GM12892 (cell line): ENCODE results near the gene PKMYT1.

Source experiments
- DNase-seq: peaks from one replicate; pipeline ENCODE4 v3.0.0; 2011; ENCODE audit not compliant: insufficient read length
- FAIRE-seq: peaks from 2 replicates; lab custom pipeline; 2011; peaks lifted over from hg19 to GRCh38; lab: Jason Lieb, UNC
- POLR2A ChIP-seq: IDR thresholded peaks from 2 replicates; pipeline ENCODE4 v1.6.1; 2011; ENCODE audit warnings: low read depth, low read length, control low read depth
- POLR2AphosphoS5 ChIP-seq: IDR thresholded peaks from 2 replicates; pipeline ENCODE4 v1.6.1; 2011; ENCODE audit warnings: low read depth, low read length, control low read depth
- TAF1 ChIP-seq: IDR thresholded peaks from 2 replicates; pipeline ENCODE4 v1.6.1; 2011; ENCODE audit warnings: low read depth, mild to moderate bottlenecking, control low read depth, low read length, borderline replicate concordance

The PKMYT1 gene

DNA sequence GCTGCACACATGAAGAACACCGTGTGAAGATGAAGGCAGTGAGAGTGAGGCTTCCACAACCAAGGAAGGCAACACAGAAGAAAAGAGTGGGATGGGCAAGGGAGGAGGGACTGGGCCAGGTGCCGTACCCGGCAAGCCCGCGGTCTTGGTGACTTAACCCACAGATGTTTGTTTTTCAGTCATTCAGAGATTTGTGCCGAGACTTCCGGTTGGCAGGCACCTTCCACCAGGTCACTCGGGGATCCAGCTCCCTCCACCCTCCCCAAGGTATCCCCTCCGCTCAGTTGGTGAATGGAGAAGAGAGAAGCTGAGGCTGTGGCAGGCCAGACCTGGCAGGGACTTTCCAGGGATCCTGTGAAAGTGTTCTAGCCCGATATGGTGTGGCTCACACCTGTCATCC lies 21.0 kb downstream of the PKMYT1 start:
- no peak for TF ChIP-seq POLR2AphosphoS5
- TF ChIP-seq POLR2A = no peak
- TF ChIP-seq TAF1 = no peak
- FAIRE-seq (peak; percentile 85), DNase-seq (no peak)

DNA sequence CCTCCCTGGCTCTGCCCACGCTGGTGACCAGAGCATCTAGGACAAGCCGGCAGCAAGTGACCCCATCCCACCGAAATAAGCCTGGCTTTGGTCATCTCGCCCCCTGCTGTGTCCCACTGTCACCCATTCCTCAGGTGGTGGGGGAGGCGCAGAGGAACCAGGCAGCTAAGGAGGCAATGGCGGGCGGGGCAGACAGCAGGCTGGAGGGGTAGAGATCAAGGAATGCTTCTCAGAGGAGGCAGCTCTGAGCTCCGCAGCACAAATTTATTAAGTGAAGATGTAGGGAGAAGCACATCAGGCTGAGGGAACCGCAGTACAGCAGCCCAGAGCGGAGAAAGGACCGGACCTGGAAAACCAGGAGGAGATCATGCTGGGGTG lies 23.7 kb downstream of the PKMYT1 start:
- no peak for DNase-seq
- TF ChIP-seq TAF1 (no peak), POLR2A (no peak), POLR2AphosphoS5 (no peak)
- FAIRE-seq = no peak

DNA sequence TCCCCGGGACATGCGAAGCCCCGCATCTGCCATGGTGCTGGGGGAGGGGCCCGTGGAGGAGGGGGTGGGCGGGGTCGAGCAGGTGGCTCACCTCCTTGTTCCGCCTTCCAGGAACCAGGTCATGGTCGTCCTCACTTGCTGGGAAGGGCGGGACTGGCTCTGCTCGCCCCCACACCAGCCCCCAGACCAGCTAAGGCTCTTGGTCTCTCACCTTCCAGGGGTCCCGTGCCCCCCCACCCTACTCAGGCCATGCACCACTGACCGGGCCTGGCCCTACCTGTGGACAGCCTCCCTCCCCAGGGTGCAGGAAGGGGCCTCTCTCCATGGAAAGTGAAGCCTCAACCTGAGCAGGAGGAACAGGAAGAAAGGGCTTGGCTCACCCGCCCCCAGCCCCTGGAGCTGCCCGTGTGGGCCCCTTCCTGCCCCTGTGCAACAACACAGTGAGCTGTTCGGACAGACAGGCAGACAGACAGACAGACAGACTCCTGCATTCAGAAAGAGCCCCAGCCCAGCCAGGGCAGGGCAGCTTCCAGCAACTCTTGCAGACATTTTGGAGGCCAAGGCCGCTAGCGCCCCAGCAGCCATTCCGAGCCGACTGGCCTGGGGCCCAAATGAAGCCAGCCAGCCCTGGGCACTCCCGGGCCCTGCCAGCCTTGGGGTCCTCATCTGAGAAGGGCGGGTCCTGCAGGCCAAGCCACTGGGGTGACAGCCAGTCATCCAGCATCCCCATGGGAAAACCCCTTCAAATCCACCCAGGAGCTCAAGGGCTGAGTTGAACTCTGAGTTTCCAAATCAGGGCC lies 24.3 kb downstream of the PKMYT1 start:
- TF ChIP-seq POLR2A (no peak), TAF1 (no peak), POLR2AphosphoS5 (no peak)
- DNase-seq (no peak), FAIRE-seq (no peak)

DNA sequence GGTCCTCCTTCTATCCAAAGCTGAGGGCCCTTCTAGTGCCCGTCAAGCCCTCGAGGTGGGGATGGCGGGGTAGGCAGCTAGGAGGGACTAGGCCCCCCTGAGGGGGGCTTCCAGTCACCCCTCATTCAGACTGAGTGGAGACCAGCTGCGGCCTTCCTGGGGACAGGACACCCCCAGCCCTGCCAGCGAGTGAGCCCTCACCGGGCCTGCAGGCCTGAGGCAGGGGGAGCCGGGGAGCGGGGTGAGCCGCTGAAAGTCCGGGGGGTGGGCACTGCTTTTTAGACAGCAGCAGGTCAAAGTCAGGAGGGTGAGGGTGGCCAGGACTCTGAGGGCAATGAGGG lies 24.8 kb downstream of the PKMYT1 start:
- FAIRE-seq = no peak
- TF ChIP-seq POLR2AphosphoS5 (no peak), TAF1 (no peak), POLR2A (no peak)
- no peak for DNase-seq

DNA sequence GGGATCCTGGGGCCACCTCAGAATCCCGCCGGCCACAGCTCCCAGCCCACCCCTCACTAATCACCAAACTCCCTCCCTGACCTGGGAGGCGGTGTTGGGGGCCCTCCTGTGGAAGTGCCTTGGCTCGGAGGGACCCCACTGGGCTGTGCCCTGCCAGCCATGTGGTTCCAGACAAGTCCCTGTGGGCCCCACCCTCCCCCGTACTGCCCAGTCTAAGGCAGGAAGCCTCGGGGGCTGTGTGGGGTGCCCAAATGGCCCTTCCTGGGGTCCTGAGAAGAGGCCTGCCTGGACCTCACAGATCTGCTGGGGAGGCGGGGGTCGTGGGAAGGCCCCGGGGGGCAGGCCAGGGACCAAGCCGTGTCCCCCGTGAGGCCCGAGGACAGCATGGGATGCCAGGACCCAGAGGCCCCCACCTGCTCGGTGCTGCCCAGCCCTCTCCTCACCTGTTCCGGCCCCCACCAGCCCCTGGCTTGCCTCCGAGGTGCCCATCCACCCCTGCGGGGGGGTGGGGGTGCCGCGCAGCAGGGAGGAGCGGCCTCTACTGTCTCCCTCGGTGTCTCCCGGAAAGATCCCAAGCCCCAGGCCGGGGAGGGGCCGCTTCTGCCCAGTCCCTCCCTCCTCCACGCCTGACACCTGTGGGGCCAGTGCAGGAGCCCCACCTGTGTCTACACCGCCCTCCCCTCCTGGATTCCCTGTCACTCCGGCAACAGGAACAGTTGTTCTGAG lies 25.4 kb downstream of the PKMYT1 start:
- FAIRE-seq = no peak
- DNase-seq = no peak
- TF ChIP-seq TAF1 (no peak), POLR2AphosphoS5 (no peak), POLR2A (no peak)

DNA sequence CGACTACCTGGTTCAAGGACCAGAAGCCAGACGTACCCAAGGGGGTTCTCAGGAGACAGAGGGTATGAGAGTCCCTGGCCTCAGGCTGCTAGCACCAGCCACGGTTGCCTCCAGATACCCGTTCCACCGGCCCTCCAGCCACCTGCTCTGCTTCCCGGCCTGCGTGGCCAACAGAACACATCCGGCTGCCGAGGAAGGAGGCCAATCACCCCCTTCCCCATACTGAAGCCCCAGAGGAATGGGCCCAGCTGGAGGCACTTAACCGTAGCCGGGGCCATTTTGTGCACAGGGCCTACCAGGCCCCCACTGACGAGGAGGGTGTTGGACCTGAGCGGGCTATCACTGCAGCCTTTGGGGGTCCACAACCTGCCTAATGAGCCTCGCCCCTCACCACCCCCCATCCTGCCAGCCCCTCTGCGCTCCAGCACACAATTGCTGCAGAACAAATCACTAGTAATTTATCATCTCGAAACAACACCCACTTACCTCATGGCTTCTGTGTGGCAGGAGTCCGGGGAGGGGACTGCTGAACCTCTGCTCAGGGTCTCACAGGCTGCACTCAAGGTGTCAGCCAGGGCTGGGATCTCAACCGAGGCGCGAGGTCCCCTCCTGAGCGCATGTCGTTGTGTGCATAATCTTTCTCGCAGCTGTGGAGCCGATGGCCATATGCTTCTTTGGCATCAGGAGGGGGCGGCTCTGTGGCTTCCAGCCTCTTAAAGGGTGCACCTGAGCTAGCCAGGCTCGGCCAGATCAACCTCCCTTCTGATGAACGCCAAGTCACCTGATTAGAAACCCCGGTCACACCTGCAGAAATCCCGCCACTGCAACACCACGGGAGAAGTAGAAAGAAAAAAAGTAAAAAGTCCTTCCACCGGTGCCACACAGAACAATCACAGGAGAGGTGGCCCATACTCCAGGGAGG lies 26.3 kb downstream of the PKMYT1 start:
- TF ChIP-seq TAF1 = 0 out of 2 replicates have a peak, but pooled peaks have one; percentile 16
- no peak for TF ChIP-seq POLR2A
- DNase-seq (no peak), FAIRE-seq (no peak)

DNA sequence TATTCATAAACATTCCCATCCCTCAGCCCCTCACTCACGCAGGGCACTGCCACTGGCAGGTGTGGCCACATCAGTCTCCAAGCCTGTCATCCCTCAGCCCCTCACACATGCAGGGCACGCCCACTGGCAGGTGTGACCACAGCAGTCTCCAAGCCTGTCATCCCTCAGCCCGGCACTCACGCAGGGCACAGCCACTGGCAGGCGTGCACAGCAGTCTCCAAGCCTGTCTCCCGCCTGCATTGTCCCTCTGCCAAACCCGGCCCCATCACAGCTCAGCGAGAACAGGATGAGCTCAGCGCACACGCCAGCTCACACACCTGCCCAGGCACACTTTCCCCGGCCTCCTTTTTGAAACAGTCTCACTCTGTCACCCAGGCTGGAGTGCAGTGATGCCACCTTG lies 27.6 kb downstream of the PKMYT1 start:
- TF ChIP-seq POLR2AphosphoS5 (no peak), TAF1 (no peak), POLR2A (no peak)
- no peak for DNase-seq
- no peak for FAIRE-seq

DNA sequence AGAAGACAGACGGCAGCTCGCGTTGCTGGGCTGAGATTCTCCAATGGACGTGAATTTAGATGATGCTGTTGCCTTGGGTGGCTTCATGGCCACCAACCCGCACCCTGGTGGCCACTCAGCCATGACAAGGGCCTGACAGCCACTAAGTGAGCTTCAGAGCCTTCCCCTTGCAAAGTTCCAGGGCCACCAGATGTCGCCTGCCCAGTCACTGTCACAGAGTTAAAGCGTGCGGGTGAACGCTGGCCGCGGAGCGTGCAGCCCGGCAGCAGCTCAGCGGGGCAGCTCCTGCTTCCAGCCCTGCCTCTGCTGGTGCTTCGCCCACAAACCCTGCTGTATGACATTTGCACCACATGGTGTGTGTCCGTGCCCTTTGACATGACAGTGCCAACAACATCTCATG lies 29.5 kb downstream of the PKMYT1 start:
- FAIRE-seq = no peak
- TF ChIP-seq POLR2A (no peak), TAF1 (no peak), POLR2AphosphoS5 (no peak)
- DNase-seq = no peak

DNA sequence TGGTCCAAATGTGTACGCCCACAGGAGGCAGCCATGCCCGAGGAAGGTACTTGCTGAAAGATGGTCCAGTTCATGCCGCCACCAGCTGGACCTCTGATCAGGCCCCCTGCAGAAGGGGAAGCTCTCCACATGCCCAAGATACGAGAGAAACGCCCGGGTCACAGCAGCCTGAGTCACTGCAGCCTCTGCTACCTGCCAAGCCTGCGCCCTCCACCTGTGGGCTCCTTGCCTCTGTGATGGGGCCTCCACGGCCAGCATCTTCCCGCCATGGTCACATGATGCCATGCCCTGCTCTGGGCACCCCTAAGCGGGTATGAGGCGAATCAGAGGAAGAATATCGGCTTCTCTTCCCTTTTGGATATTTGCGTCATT lies 29.9 kb downstream of the PKMYT1 start:
- no peak for TF ChIP-seq POLR2AphosphoS5
- no peak for TF ChIP-seq TAF1
- TF ChIP-seq POLR2A = no peak
- FAIRE-seq (no peak), DNase-seq (no peak)

DNA sequence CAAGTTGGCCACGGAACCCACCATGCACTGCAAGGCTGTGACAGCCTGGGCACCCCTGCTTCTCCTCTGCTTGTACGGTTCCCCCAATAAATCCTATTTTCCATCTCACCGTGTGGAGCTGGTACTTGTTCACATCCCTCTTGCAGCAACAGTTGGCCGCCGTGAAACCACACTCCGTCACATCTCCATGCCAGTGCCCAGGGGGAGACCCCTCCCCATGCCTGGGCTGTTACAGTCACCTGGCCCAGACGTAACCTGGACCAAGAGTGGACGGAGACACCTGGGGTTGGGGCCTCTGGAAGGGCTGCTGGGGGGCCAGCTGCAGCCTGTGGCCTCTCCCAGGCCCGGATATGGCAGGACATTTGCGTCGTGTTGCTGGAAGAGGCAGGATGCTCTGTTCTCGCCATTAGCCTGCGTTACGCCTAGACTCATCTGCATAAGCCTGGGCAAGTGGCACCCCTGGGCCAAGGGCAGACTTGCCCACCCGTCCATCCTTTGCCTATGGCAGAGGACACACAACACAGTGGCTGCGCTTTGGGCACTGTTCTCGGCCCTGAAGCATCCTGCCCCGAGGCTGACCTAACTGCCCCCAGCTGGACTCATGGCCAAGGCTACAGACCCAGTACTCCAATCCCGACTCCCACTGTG lies 30.4 kb downstream of the PKMYT1 start:
- DNase-seq = no peak
- no peak for TF ChIP-seq POLR2A
- TF ChIP-seq POLR2AphosphoS5 = no peak
- no peak for FAIRE-seq
